Muscle layer of duodenum (tissue), 2 donors: ENCODE data around the gene ATMIN.

ENCODE experiments used
- H3K27ac ChIP-seq: one replicate; pipeline ENCODE4 v1.7.0; 2013; ENCODE audit warnings: mild to moderate bottlenecking, low read length
- H3K27me3 ChIP-seq: one replicate; pipeline ENCODE4 v1.7.0; 2013; ENCODE audit warnings: low read depth, mild to moderate bottlenecking, control low read depth, low read length
- H3K36me3 ChIP-seq, 2 donors: one replicate each; pipeline ENCODE4 v1.7.0; 2013; ENCODE audit warnings: low read length in 2 of 2, control low read depth in 1 of 2, mild to moderate bottlenecking in 1 of 2; ENCODE audit not compliant: insufficient read depth in 2 of 2, control insufficient read depth in 1 of 2
- H3K4me1 ChIP-seq, 2 donors: one replicate each; pipeline ENCODE4 v1.7.0; 2013; ENCODE audit warnings: low read length in 2 of 2, mild to moderate bottlenecking in 2 of 2, control low read depth in 1 of 2, moderate library complexity in 1 of 2; ENCODE audit not compliant: insufficient read depth in 2 of 2, control insufficient read depth in 1 of 2
- H3K4me3 ChIP-seq, 2 donors: one replicate each; pipeline ENCODE4 v1.7.0; 2013; ENCODE audit warnings: low read length in 2 of 2, low read depth in 1 of 2, mild to moderate bottlenecking in 1 of 2
- H3K9me3 ChIP-seq, 2 donors: one replicate each; pipeline ENCODE4 v1.7.0; 2013; ENCODE audit warnings: low read length in 2 of 2, control low read depth in 1 of 2, mild to moderate bottlenecking in 1 of 2; ENCODE audit not compliant: control insufficient read depth in 1 of 2
- donor health status: healthy.

The ATMIN gene

GRCh38 chr16:81071805-81072204 lies 36.2 kb downstream of the ATMIN start:
- Histone ChIP-seq H3K9me3 (no peaks in the 10 kb centered on the region), H3K27ac (no peak overlapping the region), H3K4me1 (no peaks in the 10 kb centered on the region), H3K36me3 (no peaks in the 10 kb centered on the region), H3K27me3 (no peaks in the 10 kb centered on the region), H3K4me3 (no peak overlapping the region)

GRCh38 chr16:81073560-81074330 lies 38.1 kb downstream of the ATMIN start:
- no peaks in the 10 kb centered on the region for H3K4me1 ChIP-seq
- H3K9me3 ChIP-seq = no peaks in the 10 kb centered on the region
- no peak overlapping the region for H3K27ac ChIP-seq
- no peaks in the 10 kb centered on the region for H3K36me3 ChIP-seq
- H3K27me3 ChIP-seq = no peaks in the 10 kb centered on the region
- H3K4me3 ChIP-seq = no peak overlapping the region

GRCh38 chr16:81076566-81077075 lies 41.0 kb downstream of the ATMIN start:
- H3K27me3 ChIP-seq = no peaks in the 10 kb centered on the region
- no peaks in the 10 kb centered on the region for H3K9me3 ChIP-seq
- no peaks in the 10 kb centered on the region for H3K36me3 ChIP-seq
- peak overlapping the region; percentile 79 to 92 for H3K4me3 ChIP-seq
- H3K27ac ChIP-seq = peak overlapping the region; percentile 90
- no peaks in the 10 kb centered on the region for H3K4me1 ChIP-seq

GRCh38 chr16:81077076-81077940 lies 41.7 kb downstream of the ATMIN start, which contains the start of gene C16orf46:
TSS of gene C16orf46 (minus strand) at chr16:81077238. CDS start at chr16:81063955, 13,283 bp downstream.
- H3K9me3 ChIP-seq = no peaks in the 10 kb centered on the region
- H3K36me3 ChIP-seq = no peaks in the 10 kb centered on the region
- peak within 1 kb of the TSS; percentile 79 to 92 for H3K4me3 ChIP-seq
- no peaks in the 10 kb centered on the region for H3K4me1 ChIP-seq
- no peaks in the 10 kb centered on the region for H3K27me3 ChIP-seq
- peak within 1 kb of the TSS; percentile 90 for H3K27ac ChIP-seq

GRCh38 chr16:81080233-81080632 lies 44.6 kb downstream of the ATMIN start:
- Histone ChIP-seq H3K4me3 (no peak overlapping the region), H3K27ac (no peak overlapping the region), H3K36me3 (no peaks in the 10 kb centered on the region), H3K4me1 (no peaks in the 10 kb centered on the region), H3K9me3 (no peaks in the 10 kb centered on the region), H3K27me3 (no peaks in the 10 kb centered on the region)

- H3K27me3 ChIP-seq = no peaks in the 10 kb centered on the region
- H3K27ac ChIP-seq = no peak overlapping the region
- no peaks in the 10 kb centered on the region for H3K9me3 ChIP-seq
- no peaks in the 10 kb centered on the region for H3K4me1 ChIP-seq
- no peak overlapping the region for H3K4me3 ChIP-seq
- H3K36me3 ChIP-seq = no peaks in the 10 kb centered on the region
Observed at GRCh38 chr16:81081014-81081413, 45.4 kb downstream of the ATMIN start.

GRCh38 chr16:81088836-81089235 lies 53.2 kb downstream of the ATMIN start:
- H3K4me3 ChIP-seq = no peak overlapping the region
- no peaks in the 10 kb centered on the region for H3K4me1 ChIP-seq

GRCh38 chr16:81094771-81095251 lies 59.2 kb downstream of the ATMIN start:
- no peak overlapping the region for H3K27ac ChIP-seq
- H3K4me3 ChIP-seq = peak overlapping the region; percentile 60 to 89
- no peaks in the 10 kb centered on the region for H3K36me3 ChIP-seq
- H3K27me3 ChIP-seq = no peaks in the 10 kb centered on the region
- peaks cover 0 to 11% of the 10 kb centered on the region in 2 donors for H3K4me1 ChIP-seq
- H3K9me3 ChIP-seq = no peaks in the 10 kb centered on the region

More at GRCh38 chr16:81088836-81089235, 53.2 kb downstream of the ATMIN start:
- Histone ChIP-seq H3K9me3 (no peaks in the 10 kb centered on the region), H3K27me3 (no peaks in the 10 kb centered on the region), H3K36me3 (peaks cover 6 to 8% of the 10 kb centered on the region in 2 donors), H3K27ac (no peak overlapping the region)

GRCh38 chr16:81095653-81095952 lies 60.0 kb downstream of the ATMIN start:
- no peaks in the 10 kb centered on the region for H3K36me3 ChIP-seq
- H3K27ac ChIP-seq = peak overlapping the region; percentile 23
- no peaks in the 10 kb centered on the region for H3K9me3 ChIP-seq
- peak overlapping the region; percentile 60 to 89 for H3K4me3 ChIP-seq
- no peaks in the 10 kb centered on the region for H3K27me3 ChIP-seq
- H3K4me1 ChIP-seq = peaks cover 0 to 11% of the 10 kb centered on the region in 2 donors

- H3K27me3 ChIP-seq = no peaks in the 10 kb centered on the region
- no peaks in the 10 kb centered on the region for H3K36me3 ChIP-seq
- peak within 1 kb of the TSS; percentile 61 to 89 for H3K4me3 ChIP-seq
- no peaks in the 10 kb centered on the region for H3K9me3 ChIP-seq
- peak within 1 kb of the TSS; percentile 54 for H3K27ac ChIP-seq
- peaks cover 0 to 11% of the 10 kb centered on the region in 2 donors for H3K4me1 ChIP-seq
Observed at GRCh38 chr16:81095953-81096714, 60.5 kb downstream of the ATMIN start, which contains the start of gene GCSH. TSS of gene GCSH (minus strand) at chr16:81096395. CDS start at chr16:81096278, 117 bp downstream.
